Heart left ventricle (tissue), 16 donors: ENCODE data around the gene OBI1. TPM values are rescaled to one million over a fixed set of nuclear protein-coding genes. Genes with fewer than 3 reads are reported as not detected.

ENCODE experiments used
- ATAC-seq, 4 donors: fragments of 200-7000 bp; cut with Tn5 transposase; one replicate each; pipeline ENCODE4 v1.9.1; 2020 to 2022; ENCODE audit warnings: moderate library complexity in 4 of 4, mild to moderate bottlenecking in 3 of 4, moderate number of reproducible peaks in 1 of 4
- DNase-seq, 5 donors: peaks; one replicate each; pipeline ENCODE4 v3.0.0-alpha.2; 2020
- H3K27ac ChIP-seq, 12 donors: fragments of 200-600 bp; sonication (generic) in 4 of 12; one replicate each; pipeline versions ENCODE4 v1.5.0 to v1.8.0; 2016 to 2022; ENCODE audit warnings: mild to moderate bottlenecking in 2 of 12
- H3K27me3 ChIP-seq, 9 donors: fragments of 200-600 bp; sonication (generic) in 2 of 9; one replicate each; pipeline versions ENCODE4 v1.5.1 to v1.8.0; 2016 to 2022; ENCODE audit warnings: mild to moderate bottlenecking in 3 of 9
- H3K36me3 ChIP-seq, 9 donors: fragments of 200-600 bp; sonication (generic) in 2 of 9; one replicate each; pipeline versions ENCODE4 v1.5.0 to v1.8.0; 2018 to 2022; ENCODE audit warnings: mild to moderate bottlenecking in 2 of 9
- H3K4me1 ChIP-seq, 12 donors: fragments of 200-600 bp; sonication (generic) in 4 of 12; one replicate each; pipeline versions ENCODE4 v1.5.0 to v1.8.0; 2016 to 2022; ENCODE audit warnings: mild to moderate bottlenecking in 3 of 12
- H3K4me3 ChIP-seq, 12 donors: fragments of 200-600 bp; sonication (generic) in 4 of 12; one replicate each; pipeline versions ENCODE4 v1.5.0 to v1.8.0; 2017 to 2022; ENCODE audit warnings: mild to moderate bottlenecking in 9 of 12, moderate library complexity in 4 of 12
- H3K9me3 ChIP-seq, 12 donors: fragments of 200-600 bp; sonication (generic) in 4 of 12; one replicate each; pipeline versions ENCODE4 v1.5.0 to v1.8.0; 2016 to 2022; ENCODE audit warnings: mild to moderate bottlenecking in 1 of 12
- CTCF ChIP-seq, 12 donors: fragments of 200-600 bp; sonication (generic) in 4 of 12; IDR thresholded peaks; one replicate each; pipeline versions ENCODE4 v1.5.0 to v1.8.0; 2018 to 2022; ENCODE audit warnings: antibody characterized with exemption in 12 of 12, mild to moderate bottlenecking in 5 of 12
- POLR2A ChIP-seq, 2 donors: fragments of 450-650 bp; IDR thresholded peaks; one replicate each; pipeline ENCODE4 v1.6.1; 2017; ENCODE audit warnings: antibody characterized with exemption in 2 of 2, mild to moderate bottlenecking in 2 of 2, moderate library complexity in 2 of 2
- WGBS, 4 donors: extraction: QIAGEN DNeasy Blood & Tissue Kit in 2 of 4; methylation state at CpG; one replicate each; pipeline versions ENCODE4 v1.1.5 to v1.1.7; 2013 to 2018; 5-methylcytosine and 5-hydroxymethylcytosine counted together
- intact Hi-C, 10 donors: fragments of 100-400 bp; cut with DNase I; formaldehyde crosslinking; loops; one replicate each; pipeline versions ENCODE4 v1.11.1 to v1.14.2; 2022
- polyA plus RNA-seq, 2 donors: library from polyadenylated mRNA; stranded (reverse); fragments of 200-250 nt; gene quantifications; one replicate each; pipeline ENCODE4 v1.2.3, GENCODE V29; 2013
- total RNA-seq, 9 donors: library from RNA; depleted of rRNA in 2 of 9; stranded (reverse); fragments of >200 nt in 2 of 9; fragmentation: NEBNext Ultra II Directional in 3 of 9; extraction: Animal tissue kit (Norgen Biotek cat#: 25700) in 3 of 9; gene quantifications; one replicate each; pipeline versions ENCODE4 v1.1.0 to v1.2.4, GENCODE V29; 2016 to 2023
- donor health status: ischemic (EF 13 %, LVEDD 7.1; RV severe dilation, severe dysfunction).
- donor health status: healthy with polysubstance abuse.
- donor health status: DM: no; HTN: yes; CAD: no.
- donor health status: DM: no; HTN: no; CAD: no.
- donor health status: ischemic (EF 25% LVEDD 6.9; RV normal size, moderate dysfunction).
- donor health status: ischemic (EF 25% LVEDD 5.7; RV mildly dilated, moderate dysfunction).
- donor health status: healthy.
- donor health status: DM: yes; HTN: yes; CAD: no.
- donor health status: ischemic (EF 35%, LVEDD 5.7; RV mildly dilated, moderate dysfunction).
- donor health status: nonischemic (EF 11% LVEDD 7.7; RV severe dilation, severe dysfunction).
- donor health status: DM: yes; HTN: yes; CAD: no.
- donor health status: PGD.
- donor health status: ischemic (EF 29% LVEDD 5.4; RV normal size, mild dysfunction).
- donor health status: nonischemic (EF 23%, LVEDD 6.1; RV moderate dilation, normal function).

Gene OBI1
- total and polyA plus RNA-seq, 11 donors: 2.4 to 12.3 (median 9.7) TPM

GRCh38 chr13:78657699-78658629, 991 bp downstream of the OBI1 start:
- Histone ChIP-seq H3K36me3 (no peaks in the 10 kb centered on the region), H3K4me3 (peak overlapping the region; percentile 56 to 95 (median 85)), H3K27ac (peak overlapping the region in 11 of 12 donors; percentile 55 to 86 (median 78)), H3K9me3 (no peaks in the 10 kb centered on the region), H3K27me3 (no peaks in the 10 kb centered on the region), H3K4me1 (peaks cover 0 to 41% (median 25%) of the 10 kb centered on the region in 12 donors)
- no peak for TF ChIP-seq CTCF (IDR thresholded peaks at IDR 0.05)
- TF ChIP-seq POLR2A (IDR thresholded peaks at IDR 0.05): no peak
- ATAC-seq (no peak), DNase-seq (no peak)
- 12 to 15% (median 14%) methylated on average over 12 of the region's 12 CpGs for WGBS, 4 donors
- intact Hi-C loops: loop anchor here in 5 of 10 donors (5.0 to 10.0 kb wide), 2 partner anchors 51 to 53 kb away; partner anchors contain the start of gene POU4F1 (in 2 of the 5)

- no peaks in the 10 kb centered on the region for H3K36me3 ChIP-seq
- H3K27ac ChIP-seq: peak overlapping the region in 10 of 12 donors; percentile 29 to 67 (median 46)
- intact Hi-C loops: loop anchor here in 5 of 10 donors (5.0 to 10.0 kb wide), 2 partner anchors 49 to 51 kb away; partner anchors contain the start of gene POU4F1 (in 2 of the 5)
- DNase-seq: no peak
- H3K4me3 ChIP-seq: peak overlapping the region in 1 of 12 donors; percentile 2
- TF ChIP-seq CTCF (IDR thresholded peaks at IDR 0.05) (no peak), POLR2A (IDR thresholded peaks at IDR 0.05) (no peak)
- H3K9me3 ChIP-seq: no peaks in the 10 kb centered on the region
- peak in 1 of 4 donors; percentile 28 for ATAC-seq
- H3K4me1 ChIP-seq: peaks cover 0 to 52% (median 35%) of the 10 kb centered on the region in 12 donors
- H3K27me3 ChIP-seq: no peaks in the 10 kb centered on the region
Observed at GRCh38 chr13:78655906-78656305, 3.0 kb downstream of the OBI1 start.

GRCh38 chr13:78655007-78655406, 3.9 kb downstream of the OBI1 start:
- 85 to 91% (median 90%) methylated on average over 3 of the region's 3 CpGs for WGBS, 4 donors
- no peak for DNase-seq
- Histone ChIP-seq H3K36me3 (no peaks in the 10 kb centered on the region), H3K4me1 (peaks cover 0 to 60% (median 41%) of the 10 kb centered on the region in 12 donors), H3K27me3 (no peaks in the 10 kb centered on the region), H3K27ac (peak overlapping the region in 9 of 12 donors; percentile 8 to 61 (median 33)), H3K4me3 (no peak overlapping the region), H3K9me3 (no peaks in the 10 kb centered on the region)
- ATAC-seq: no peak
- intact Hi-C loops: loop anchor here in 5 of 10 donors (5.0 to 10.0 kb wide), 2 partner anchors 48 to 50 kb away; partner anchors contain the start of gene POU4F1 (in 2 of the 5)
- TF ChIP-seq CTCF (IDR thresholded peaks at IDR 0.05): no peak
- no peak for TF ChIP-seq POLR2A (IDR thresholded peaks at IDR 0.05)

- Histone ChIP-seq H3K9me3 (no peaks in the 10 kb centered on the region), H3K27ac (no peak overlapping the region), H3K4me1 (peaks cover 0 to 63% (median 38%) of the 10 kb centered on the region in 12 donors), H3K4me3 (no peak overlapping the region), H3K27me3 (no peaks in the 10 kb centered on the region), H3K36me3 (no peaks in the 10 kb centered on the region)
- no peak for DNase-seq
- WGBS, 4 donors: 86 to 100% (median 95%) methylated on average over 1 of the region's 1 CpG
- no peak for ATAC-seq
- intact Hi-C loops: loop anchor here in 3 of 10 donors (5.0 to 10.0 kb wide), 2 partner anchors 45 to 48 kb away; partner anchors contain the start of gene POU4F1 (in 2 of the 3)
- no peak for TF ChIP-seq POLR2A (IDR thresholded peaks at IDR 0.05)
- no peak for TF ChIP-seq CTCF (IDR thresholded peaks at IDR 0.05)
Observed at GRCh38 chr13:78652651-78653050, 6.3 kb downstream of the OBI1 start.
